Measurements from ENCODE around the gene ZC3HAV1.
"Not testable (repeated sequence)": the region's sequence is repeated elsewhere in the genome, so short reads cannot be mapped to it uniquely, and the experiment has no call there.

The ZC3HAV1 gene

DNA sequence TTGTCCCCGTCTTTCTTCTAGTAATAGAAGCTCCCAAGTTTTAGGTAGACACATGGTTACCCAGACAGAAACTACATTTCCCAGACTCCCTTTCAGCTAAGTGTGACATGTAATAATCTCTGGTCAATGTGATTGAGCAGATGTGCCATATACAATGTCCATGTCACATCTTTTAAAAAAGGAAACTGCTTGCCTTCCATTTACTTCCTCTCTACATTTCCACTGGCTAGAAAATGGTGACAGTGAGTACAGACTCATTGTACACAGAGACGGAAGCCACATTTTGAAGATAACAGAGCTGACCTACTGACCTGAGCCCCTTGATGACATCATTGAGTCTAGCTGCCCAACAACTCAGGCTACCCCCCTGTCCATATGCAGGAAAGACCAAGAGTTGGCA lies 21.3 kb downstream of the ZC3HAV1 start:
- Histone ChIP-seq H3K36me3 (ENCODE audit: control insufficient read depth in 2 of 2, insufficient read depth in 2 of 2, low read length in 2 of 2) (peaks cover 17 to 19% of the 10 kb centered on the region in 2 donors), H3K27ac (ENCODE audit: low read length) (no peak overlapping the region), H3K4me1 (ENCODE audit: control insufficient read depth, insufficient read depth, low read length) (no peaks in the 10 kb centered on the region)

DNA sequence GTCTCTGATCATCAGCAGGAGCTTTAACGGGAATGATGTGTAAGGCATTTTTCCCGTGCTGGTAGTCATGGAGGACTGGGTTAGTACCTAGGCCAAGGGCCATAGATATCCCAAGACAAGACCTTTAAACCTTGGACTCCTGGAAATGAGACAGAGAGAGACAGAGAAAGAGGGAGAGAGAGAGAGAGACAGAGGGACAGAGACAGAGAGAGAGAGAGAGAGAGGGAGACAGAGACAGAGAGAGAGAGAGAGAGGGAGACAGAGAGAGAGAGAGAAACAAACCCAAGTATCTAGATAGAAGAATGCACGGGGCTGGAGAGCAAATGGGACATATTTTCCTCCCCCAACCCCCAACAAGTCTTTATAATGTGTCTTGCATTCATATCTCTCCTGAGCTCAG lies 22.3 kb downstream of the ZC3HAV1 start:
- no peaks in the 10 kb centered on the region for H3K9me3 ChIP-seq (ENCODE audit: control insufficient read depth in 2 of 2, low read length in 2 of 2)
- H3K27me3 ChIP-seq (ENCODE audit: control insufficient read depth in 1 of 2, insufficient read depth in 2 of 2, low read length in 2 of 2), result no peaks in the 10 kb centered on the region
- no peak overlapping the region for H3K9ac ChIP-seq (ENCODE audit: low read length in 2 of 2)
- H3K4me3 ChIP-seq (ENCODE audit: low read length in 2 of 2), result no peak overlapping the region
- no peaks in the 10 kb centered on the region for H3K4me1 ChIP-seq (ENCODE audit: control insufficient read depth, insufficient read depth, low read length)
- H3K27ac ChIP-seq (ENCODE audit: low read length), result no peak overlapping the region
- peaks cover 17 to 22% of the 10 kb centered on the region in 2 donors for H3K36me3 ChIP-seq (ENCODE audit: control insufficient read depth in 2 of 2, insufficient read depth in 2 of 2, low read length in 2 of 2)

More for the DNA sequence above, 21.3 kb downstream of the ZC3HAV1 start:
- H3K9ac ChIP-seq (ENCODE audit: low read length in 2 of 2), result no peak overlapping the region
- no peaks in the 10 kb centered on the region for H3K27me3 ChIP-seq (ENCODE audit: control insufficient read depth in 1 of 2, insufficient read depth in 2 of 2, low read length in 2 of 2)
- H3K4me3 ChIP-seq (ENCODE audit: low read length in 2 of 2), result no peak overlapping the region
- H3K9me3 ChIP-seq (ENCODE audit: control insufficient read depth in 2 of 2, low read length in 2 of 2), result no peaks in the 10 kb centered on the region

DNA sequence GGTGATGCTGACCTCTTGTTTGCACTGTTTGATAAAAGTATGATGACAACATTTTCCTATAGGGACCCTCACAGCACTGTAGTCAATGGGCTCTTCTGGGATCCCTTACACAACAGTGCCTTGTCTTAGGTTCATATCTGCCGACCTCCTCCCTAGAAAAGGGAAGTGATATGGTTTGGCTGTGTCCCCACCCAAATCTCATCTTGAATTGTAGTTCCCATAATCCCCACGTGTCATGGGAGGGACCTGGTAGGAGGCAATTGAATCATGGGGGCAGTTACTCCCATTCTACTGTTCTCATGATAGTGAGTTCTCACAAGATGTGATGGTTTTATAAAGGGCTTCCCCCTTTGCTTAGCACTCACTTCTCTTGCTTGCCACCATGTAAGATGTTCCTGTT lies 23.1 kb downstream of the ZC3HAV1 start:
- H3K27ac ChIP-seq (ENCODE audit: low read length), result no peak overlapping the region
- H3K27me3 ChIP-seq (ENCODE audit: control insufficient read depth in 1 of 2, insufficient read depth in 2 of 2, low read length in 2 of 2), result no peaks in the 10 kb centered on the region
- no peak overlapping the region for H3K4me3 ChIP-seq (ENCODE audit: low read length in 2 of 2)
- no peaks in the 10 kb centered on the region for H3K9me3 ChIP-seq (ENCODE audit: control insufficient read depth in 2 of 2, low read length in 2 of 2)
- H3K36me3 ChIP-seq (ENCODE audit: control insufficient read depth in 2 of 2, insufficient read depth in 2 of 2, low read length in 2 of 2), result peaks cover 17 to 22% of the 10 kb centered on the region in 2 donors
- no peak overlapping the region for H3K9ac ChIP-seq (ENCODE audit: low read length in 2 of 2)
- H3K4me1 ChIP-seq (ENCODE audit: control insufficient read depth, insufficient read depth, low read length), result no peaks in the 10 kb centered on the region

DNA sequence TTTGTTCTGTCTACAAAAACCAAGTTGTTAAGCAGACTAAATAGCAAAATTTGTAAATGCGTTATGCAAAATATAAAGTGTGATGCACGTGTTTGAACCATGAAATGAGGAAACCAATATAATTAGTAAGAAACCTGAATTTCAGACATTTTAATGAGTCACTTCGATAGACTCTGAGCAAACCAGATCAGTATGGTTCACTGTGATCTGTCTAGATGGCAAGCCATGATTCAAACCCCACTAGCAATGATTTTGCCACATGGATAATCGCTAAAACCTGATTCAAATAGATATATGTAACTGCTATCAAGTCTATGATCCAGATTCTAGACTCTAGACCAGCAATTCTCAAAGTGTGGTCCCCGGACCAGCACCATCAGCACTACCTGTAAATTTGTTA lies 24.8 kb downstream of the ZC3HAV1 start:
- Histone ChIP-seq H3K36me3 (ENCODE audit: control insufficient read depth in 2 of 2, insufficient read depth in 2 of 2, low read length in 2 of 2) (peaks cover 26 to 32% of the 10 kb centered on the region in 2 donors), H3K27me3 (ENCODE audit: control insufficient read depth in 1 of 2, insufficient read depth in 2 of 2, low read length in 2 of 2) (no peaks in the 10 kb centered on the region), H3K4me3 (ENCODE audit: low read length in 2 of 2) (no peak overlapping the region), H3K9me3 (ENCODE audit: control insufficient read depth in 2 of 2, low read length in 2 of 2) (no peaks in the 10 kb centered on the region), H3K27ac (ENCODE audit: low read length) (no peak overlapping the region), H3K4me1 (ENCODE audit: control insufficient read depth, insufficient read depth, low read length) (no peaks in the 10 kb centered on the region), H3K9ac (ENCODE audit: low read length in 2 of 2) (no peak overlapping the region)

DNA sequence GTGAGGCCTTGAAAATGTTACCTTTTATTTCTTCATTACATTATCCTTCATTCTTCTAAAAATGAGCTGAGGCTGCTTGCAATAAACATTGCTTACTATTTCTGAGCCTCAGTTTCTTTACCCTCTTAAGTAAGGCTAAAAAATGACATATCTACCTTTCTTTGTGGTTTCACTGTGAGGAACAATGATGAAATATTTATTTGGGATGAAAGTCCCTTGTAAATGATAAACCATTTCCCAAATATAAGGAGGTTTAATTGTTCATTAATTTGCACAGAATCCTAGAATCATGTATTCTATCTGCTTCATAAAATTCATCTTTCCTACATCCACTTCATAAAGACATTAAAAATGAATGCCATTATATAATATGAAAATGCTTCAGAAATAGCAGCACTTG lies 27.9 kb downstream of the ZC3HAV1 start:
- Histone ChIP-seq H3K27me3 (ENCODE audit: control insufficient read depth in 1 of 2, insufficient read depth in 2 of 2, low read length in 2 of 2) (no peaks in the 10 kb centered on the region), H3K4me1 (ENCODE audit: control insufficient read depth, insufficient read depth, low read length) (no peaks in the 10 kb centered on the region), H3K4me3 (ENCODE audit: low read length in 2 of 2) (no peak overlapping the region), H3K9me3 (ENCODE audit: control insufficient read depth in 2 of 2, low read length in 2 of 2) (no peaks in the 10 kb centered on the region), H3K27ac (ENCODE audit: low read length) (no peak overlapping the region), H3K36me3 (ENCODE audit: control insufficient read depth in 2 of 2, insufficient read depth in 2 of 2, low read length in 2 of 2) (peaks cover 33 to 37% of the 10 kb centered on the region in 2 donors), H3K9ac (ENCODE audit: low read length in 2 of 2) (no peak overlapping the region)

DNA sequence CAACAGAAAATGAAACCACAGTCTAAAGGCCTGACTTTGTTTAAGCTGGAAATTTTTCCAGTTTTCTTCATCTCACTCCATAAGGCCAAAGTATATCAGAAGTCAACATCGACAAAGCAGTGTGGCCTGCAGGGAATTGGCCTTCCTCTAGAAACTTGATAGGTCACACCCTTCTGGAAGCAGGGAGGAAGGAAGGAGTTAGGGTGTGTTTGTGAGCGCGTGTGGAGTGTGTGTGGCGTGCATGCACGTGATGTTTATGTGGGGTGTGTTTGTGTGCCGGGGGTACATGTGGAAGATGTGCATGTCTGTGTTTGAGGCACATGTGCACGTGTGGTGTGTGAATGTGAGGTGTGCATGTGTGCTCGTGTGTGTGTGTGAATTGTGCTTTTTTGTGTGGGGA lies 28.6 kb downstream of the ZC3HAV1 start:
- Histone ChIP-seq H3K4me3 (ENCODE audit: low read length in 2 of 2) (no peak overlapping the region), H3K4me1 (ENCODE audit: control insufficient read depth, insufficient read depth, low read length) (no peaks in the 10 kb centered on the region), H3K9me3 (ENCODE audit: control insufficient read depth in 2 of 2, low read length in 2 of 2) (no peaks in the 10 kb centered on the region), H3K9ac (ENCODE audit: low read length in 2 of 2) (no peak overlapping the region), H3K27ac (ENCODE audit: low read length) (no peak overlapping the region), H3K36me3 (ENCODE audit: control insufficient read depth in 2 of 2, insufficient read depth in 2 of 2, low read length in 2 of 2) (peaks cover 33 to 40% of the 10 kb centered on the region in 2 donors), H3K27me3 (ENCODE audit: control insufficient read depth in 1 of 2, insufficient read depth in 2 of 2, low read length in 2 of 2) (no peaks in the 10 kb centered on the region)

DNA sequence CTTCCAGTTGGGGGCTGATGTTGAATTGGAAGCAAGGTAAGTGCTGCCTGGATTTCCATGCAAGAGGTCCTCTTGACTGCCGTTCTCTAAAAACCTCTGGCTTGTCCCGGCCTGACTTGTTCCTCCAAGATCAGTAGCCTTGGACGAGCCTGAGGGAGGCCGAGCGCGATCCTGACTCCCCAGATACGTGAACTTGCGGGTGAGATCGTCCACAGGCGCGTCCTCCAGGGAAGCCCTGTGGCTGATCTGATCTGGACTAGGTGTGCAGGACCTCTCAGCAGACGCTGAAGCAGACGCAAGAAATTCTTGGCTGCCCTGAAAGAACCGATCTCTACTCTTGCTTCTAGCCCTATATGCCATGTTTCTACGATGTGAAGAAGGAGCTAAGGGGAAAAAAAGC lies 29.7 kb downstream of the ZC3HAV1 start:
- H3K27me3 ChIP-seq (ENCODE audit: control insufficient read depth in 1 of 2, insufficient read depth in 2 of 2, low read length in 2 of 2), result no peaks in the 10 kb centered on the region
- H3K9ac ChIP-seq (ENCODE audit: low read length in 2 of 2), result no peak overlapping the region
- H3K36me3 ChIP-seq (ENCODE audit: control insufficient read depth in 2 of 2, insufficient read depth in 2 of 2, low read length in 2 of 2), result peaks cover 29 to 45% of the 10 kb centered on the region in 2 donors
- peaks cover 3% of the 10 kb centered on the region for H3K4me1 ChIP-seq (ENCODE audit: control insufficient read depth, insufficient read depth, low read length)
- no peak overlapping the region for H3K27ac ChIP-seq (ENCODE audit: low read length)
- no peaks in the 10 kb centered on the region for H3K9me3 ChIP-seq (ENCODE audit: control insufficient read depth in 2 of 2, low read length in 2 of 2)
- no peak overlapping the region for H3K4me3 ChIP-seq (ENCODE audit: low read length in 2 of 2)

DNA sequence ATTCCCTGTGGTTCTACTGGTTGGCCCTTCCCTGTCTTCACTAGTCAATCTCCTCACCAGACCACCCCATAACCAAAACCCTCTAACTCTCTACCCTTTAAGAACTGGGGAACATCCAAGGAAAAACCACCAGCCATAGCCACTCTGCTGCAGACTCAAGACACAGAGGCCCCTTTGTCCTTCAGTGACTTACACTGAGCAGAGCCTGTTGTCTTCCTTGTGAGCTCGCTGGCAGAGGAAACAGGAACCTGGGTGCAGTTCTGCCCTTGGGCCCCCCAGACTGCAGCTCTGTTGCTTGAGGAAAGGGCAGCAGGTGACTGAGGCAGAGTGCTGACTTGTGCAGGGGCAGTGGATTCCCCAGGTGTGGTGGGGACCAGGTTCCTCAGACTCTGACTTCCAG lies 30.6 kb downstream of the ZC3HAV1 start:
- Histone ChIP-seq H3K9me3 (ENCODE audit: control insufficient read depth in 2 of 2, low read length in 2 of 2) (no peaks in the 10 kb centered on the region), H3K27ac (ENCODE audit: low read length) (no peak overlapping the region), H3K9ac (ENCODE audit: low read length in 2 of 2) (no peak overlapping the region), H3K27me3 (ENCODE audit: control insufficient read depth in 1 of 2, insufficient read depth in 2 of 2, low read length in 2 of 2) (no peaks in the 10 kb centered on the region), H3K4me3 (ENCODE audit: low read length in 2 of 2) (no peak overlapping the region), H3K4me1 (ENCODE audit: control insufficient read depth, insufficient read depth, low read length) (peaks cover 4% of the 10 kb centered on the region), H3K36me3 (ENCODE audit: control insufficient read depth in 2 of 2, insufficient read depth in 2 of 2, low read length in 2 of 2) (peaks cover 23 to 43% of the 10 kb centered on the region in 2 donors)

DNA sequence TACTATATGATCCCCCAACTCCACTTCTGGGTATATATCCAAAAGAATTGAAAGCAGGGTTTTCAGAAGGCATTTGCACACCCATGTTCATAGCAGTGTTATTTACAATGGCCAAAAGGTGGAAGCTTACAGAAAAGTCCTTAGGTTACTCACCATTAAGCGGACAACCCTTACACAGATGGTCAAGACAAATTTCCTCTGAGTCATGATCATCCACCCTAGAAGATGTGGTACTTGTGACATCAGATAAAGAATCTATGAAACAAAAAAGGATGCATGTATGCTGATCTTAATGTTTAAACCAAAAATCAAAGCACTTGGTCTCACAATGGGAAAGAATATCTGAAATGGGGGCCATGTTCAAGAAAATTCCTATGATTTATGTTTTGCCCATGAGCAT lies 31.1 kb downstream of the ZC3HAV1 start:
- Histone ChIP-seq H3K4me1 (ENCODE audit: control insufficient read depth, insufficient read depth, low read length) (peaks cover 4% of the 10 kb centered on the region), H3K27me3 (ENCODE audit: control insufficient read depth in 1 of 2, insufficient read depth in 2 of 2, low read length in 2 of 2) (no peaks in the 10 kb centered on the region), H3K9ac (ENCODE audit: low read length in 2 of 2) (no peak overlapping the region), H3K27ac (ENCODE audit: low read length) (no peak overlapping the region), H3K4me3 (ENCODE audit: low read length in 2 of 2) (no peak overlapping the region), H3K9me3 (ENCODE audit: control insufficient read depth in 2 of 2, low read length in 2 of 2) (no peaks in the 10 kb centered on the region), H3K36me3 (ENCODE audit: control insufficient read depth in 2 of 2, insufficient read depth in 2 of 2, low read length in 2 of 2) (peaks cover 24 to 41% of the 10 kb centered on the region in 2 donors)

DNA sequence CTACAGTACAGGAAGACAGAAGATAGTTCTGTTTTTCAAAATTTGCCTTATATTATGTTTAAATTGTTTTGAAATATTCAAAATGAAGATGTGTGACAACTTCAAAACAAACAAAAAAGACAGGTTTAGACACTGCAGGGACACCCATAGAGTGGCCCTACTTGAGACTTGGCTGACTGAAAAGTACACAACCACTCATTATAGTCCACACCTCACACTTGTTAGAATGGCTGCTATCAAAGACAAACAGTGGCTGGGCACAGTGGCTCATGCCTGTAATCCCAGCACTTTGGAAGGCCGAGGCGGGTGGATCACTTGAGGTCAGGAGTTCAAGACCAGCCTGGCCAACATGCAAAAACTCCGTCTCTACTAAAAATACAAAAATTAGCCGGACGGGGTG lies 31.8 kb downstream of the ZC3HAV1 start:
- H3K9ac ChIP-seq (ENCODE audit: low read length in 2 of 2); H3K4me1 ChIP-seq (ENCODE audit: control insufficient read depth, insufficient read depth, low read length): not testable (repeated sequence)
- peaks cover 26 to 39% of the 10 kb centered on the region in 2 donors for H3K36me3 ChIP-seq (ENCODE audit: control insufficient read depth in 2 of 2, insufficient read depth in 2 of 2, low read length in 2 of 2)

DNA sequence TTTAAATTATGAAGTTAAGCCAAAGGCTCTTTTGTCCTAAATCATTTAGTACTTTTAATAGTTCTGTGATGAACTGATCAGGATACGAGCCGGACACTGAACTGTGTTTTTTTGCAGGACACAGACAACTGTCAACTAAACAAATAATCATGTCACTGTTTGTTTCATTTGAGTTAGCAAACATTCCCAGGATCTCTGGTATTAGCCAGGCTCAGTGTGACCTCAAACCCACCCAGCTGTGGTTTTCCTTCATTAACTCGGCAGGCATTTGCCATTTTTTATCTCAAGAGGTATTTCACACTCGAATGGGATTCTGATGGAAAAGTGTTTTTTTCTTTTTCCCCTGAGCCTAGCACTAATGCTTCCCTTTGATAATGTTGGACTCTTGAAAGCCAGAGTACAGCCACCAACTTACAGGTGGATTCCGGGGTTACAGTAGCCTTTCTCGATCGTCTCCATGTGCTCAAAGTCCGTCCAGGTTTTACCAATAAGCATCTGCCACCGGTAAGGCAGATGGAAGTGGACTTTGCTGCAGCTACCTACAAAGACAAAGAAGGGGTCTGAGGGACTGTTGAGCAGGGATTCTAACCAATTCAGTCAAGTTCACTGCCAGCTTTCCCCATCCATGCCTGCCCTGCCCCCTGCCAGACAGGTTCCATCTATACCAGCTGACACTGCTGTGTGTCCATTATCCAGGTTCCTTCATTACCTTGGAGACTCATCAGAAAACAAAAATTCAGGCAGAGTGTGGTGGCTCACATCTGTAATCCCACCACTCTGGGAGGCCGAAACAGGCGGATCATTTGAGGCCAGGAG lies 33.4 kb downstream of the ZC3HAV1 start:
- H3K4me1 ChIP-seq (ENCODE audit: control insufficient read depth, insufficient read depth, low read length), result peaks cover 4% of the 10 kb centered on the region
- H3K27me3 ChIP-seq (ENCODE audit: control insufficient read depth in 1 of 2, insufficient read depth in 2 of 2, low read length in 2 of 2), result no peaks in the 10 kb centered on the region
- H3K27ac ChIP-seq (ENCODE audit: low read length), result no peak overlapping the region
- H3K36me3 ChIP-seq (ENCODE audit: control insufficient read depth in 2 of 2, insufficient read depth in 2 of 2, low read length in 2 of 2), result peaks cover 36 to 43% of the 10 kb centered on the region in 2 donors
- H3K9ac ChIP-seq (ENCODE audit: low read length in 2 of 2), result no peak overlapping the region
- H3K4me3 ChIP-seq (ENCODE audit: low read length in 2 of 2), result no peak overlapping the region
- H3K9me3 ChIP-seq (ENCODE audit: control insufficient read depth in 2 of 2, low read length in 2 of 2), result no peaks in the 10 kb centered on the region

More for the DNA sequence above, 31.8 kb downstream of the ZC3HAV1 start:
- H3K9me3 ChIP-seq (ENCODE audit: control insufficient read depth in 2 of 2, low read length in 2 of 2); H3K27me3 ChIP-seq (ENCODE audit: control insufficient read depth in 1 of 2, insufficient read depth in 2 of 2, low read length in 2 of 2); H3K4me3 ChIP-seq (ENCODE audit: low read length in 2 of 2); H3K27ac ChIP-seq (ENCODE audit: low read length): not testable (repeated sequence)

Data from stomach smooth muscle (tissue), 2 donors.